Activated T-helper 2 cell treated with anti-CD3 and anti-CD28 coated beads, Interferon-gamma antibody, Interleukin-2, Interleukin-4, amounts not matched to agents 10 μg/mL and 5 μg/mL and 100 μg/mL, durations not matched to agents 14 hours and 24 hours and 36 hours (primary cell): ENCODE data around the gene SCTR. TPM values are rescaled to one million over a fixed set of nuclear protein-coding genes. Genes with fewer than 3 reads are reported as not detected.

Experiments used
- DNase-seq: peaks from one replicate; pipeline ENCODE4 v3.0.0; 2021; ENCODE audit warnings: low spot score
- H3K27ac Mint-ChIP-seq: one replicate; pipeline ENCODE4 v1.8.0; 2021; ENCODE audit warnings: mixed read lengths
- H3K27me3 Mint-ChIP-seq: one replicate; pipeline ENCODE4 v1.8.0; 2021; ENCODE audit warnings: low read depth, mixed read lengths
- H3K36me3 Mint-ChIP-seq: one replicate; pipeline ENCODE4 v1.8.0; 2021; ENCODE audit warnings: low read depth, mixed read lengths
- H3K4me1 Mint-ChIP-seq: one replicate; pipeline ENCODE4 v1.8.0; 2021; ENCODE audit warnings: low read depth, mixed read lengths
- H3K4me3 Mint-ChIP-seq: one replicate; pipeline ENCODE4 v1.8.0; 2021; ENCODE audit warnings: low read depth, mild to moderate bottlenecking, moderate library complexity, mixed read lengths
- H3K9me3 Mint-ChIP-seq: one replicate; pipeline ENCODE4 v1.8.0; 2021; ENCODE audit warnings: mixed read lengths
- intact Hi-C: fragments of 100-400 bp; cut with micrococcal nuclease; formaldehyde crosslinking; loops from one replicate; pipeline ENCODE4 v1.15.1; 2023
- total RNA-seq: library from RNA; stranded (reverse); gene quantifications from 2 replicates; pipeline ENCODE4 v1.2.3, GENCODE V29; 2022

The SCTR gene
- total RNA-seq, 1 donor from 2014 or later, result not detected

DNA sequence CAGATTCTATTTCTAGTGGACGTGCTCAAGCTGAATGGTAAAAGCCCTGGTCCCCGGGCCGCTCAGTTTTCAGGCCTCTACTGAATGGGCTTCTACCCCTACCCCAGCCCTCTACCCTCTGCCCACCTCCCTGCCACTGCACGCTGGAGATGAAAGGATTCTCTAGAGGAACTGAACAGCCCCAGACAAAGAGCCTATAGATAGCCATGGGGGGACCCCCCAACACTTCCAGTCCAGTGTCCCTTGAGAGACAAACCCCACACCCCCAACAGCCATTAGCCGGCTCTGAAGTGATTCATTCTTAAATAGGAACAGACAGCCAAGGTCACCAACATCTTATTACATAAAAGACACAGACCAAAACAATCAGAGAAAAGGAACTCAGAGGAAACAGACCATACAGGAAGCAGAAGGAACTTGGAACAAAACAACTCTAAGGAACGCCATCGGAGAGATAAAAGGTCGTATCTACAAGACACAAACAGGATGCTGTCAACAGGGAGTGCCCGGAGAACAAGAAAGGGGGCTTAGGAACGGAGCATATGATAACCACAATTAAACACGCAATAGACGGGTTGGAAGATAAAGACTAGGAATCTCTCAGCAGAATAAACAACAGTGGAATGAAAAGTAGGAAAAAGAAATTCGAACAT is 69.1 kb downstream of the SCTR start:
- no peaks in the 10 kb centered on the region for H3K9me3 Mint-ChIP-seq
- no peaks in the 10 kb centered on the region for H3K4me1 Mint-ChIP-seq
- peaks cover 14% of the 10 kb centered on the region for H3K27me3 Mint-ChIP-seq
- H3K27ac Mint-ChIP-seq, result no peak overlapping the region
- intact Hi-C loops, result no loop called here
- DNase-seq, result no peak
- H3K4me3 Mint-ChIP-seq, result no peak overlapping the region
- H3K36me3 Mint-ChIP-seq, result no peaks in the 10 kb centered on the region

DNA sequence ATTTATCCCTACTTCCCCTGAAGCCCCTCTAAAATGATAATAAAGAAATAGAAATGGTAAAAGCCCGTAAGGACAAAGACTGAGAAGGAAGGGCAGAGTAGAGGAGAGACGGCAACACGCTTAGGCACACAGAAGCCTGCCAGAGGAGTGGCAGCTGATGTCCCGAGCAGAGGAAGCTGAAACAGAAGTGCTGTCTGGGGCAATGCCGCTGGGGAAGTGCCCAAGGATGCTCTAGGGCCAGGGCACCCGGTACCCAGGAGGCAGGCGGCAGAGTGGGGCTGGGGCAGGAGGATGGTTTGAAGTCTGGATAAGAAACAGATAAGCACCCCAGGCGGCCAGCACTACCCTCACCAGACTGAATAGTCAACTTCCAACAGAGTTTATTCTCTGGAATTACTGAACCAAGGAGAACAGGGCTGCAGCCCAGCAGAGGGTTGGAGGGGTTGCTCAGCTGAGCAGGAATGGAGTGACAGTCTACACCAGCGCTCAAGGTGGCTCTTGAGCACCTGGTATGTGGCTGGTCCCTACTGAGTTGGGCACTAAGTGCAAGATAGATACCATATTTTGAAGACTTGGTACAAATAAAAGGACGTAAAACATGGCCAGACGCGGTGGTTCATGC is 70.2 kb downstream of the SCTR start:
- intact Hi-C loops, result no loop called here
- Mint-ChIP-seq H3K36me3 (no peaks in the 10 kb centered on the region), H3K4me3 (no peak overlapping the region), H3K27me3 (peaks cover 14% of the 10 kb centered on the region), H3K9me3 (no peaks in the 10 kb centered on the region), H3K4me1 (no peaks in the 10 kb centered on the region), H3K27ac (no peak overlapping the region)
- no peak for DNase-seq

DNA sequence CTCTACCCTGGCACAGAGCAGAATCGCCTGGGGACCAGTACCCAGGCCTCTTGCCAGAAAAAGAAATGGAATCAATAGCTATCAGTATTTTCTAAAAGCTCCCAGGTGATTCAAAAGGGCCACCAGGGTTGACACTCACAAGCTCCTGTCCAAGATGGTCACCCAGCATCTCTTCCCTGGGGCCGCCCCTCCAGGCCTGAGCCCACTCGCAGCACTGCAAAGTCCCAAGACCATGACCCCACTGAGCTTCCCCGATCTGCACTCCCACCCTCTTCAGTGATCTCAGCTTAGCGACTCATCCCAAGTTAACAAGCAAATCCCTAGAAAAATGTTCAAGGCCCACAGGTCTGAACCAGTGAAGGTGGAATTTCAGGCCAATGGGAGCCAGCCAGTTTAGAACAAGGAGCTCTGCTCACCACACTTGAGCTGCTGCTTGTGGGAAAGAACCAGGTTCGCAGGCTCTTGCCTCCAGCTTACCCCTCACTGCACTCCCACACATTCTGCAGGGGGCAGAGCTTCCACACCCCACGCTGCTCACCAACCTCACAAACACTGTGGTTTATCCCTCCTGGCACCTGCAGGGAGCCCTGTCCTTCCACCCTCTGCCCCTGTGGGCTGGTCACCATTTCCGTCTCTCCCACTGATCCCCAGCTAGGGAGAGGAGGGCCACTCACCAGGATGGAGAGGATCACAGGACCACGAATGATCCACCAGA is 72.8 kb downstream of the SCTR start:
- Mint-ChIP-seq H3K4me3 (no peak overlapping the region), H3K36me3 (no peaks in the 10 kb centered on the region), H3K27me3 (peaks cover 12% of the 10 kb centered on the region), H3K9me3 (no peaks in the 10 kb centered on the region), H3K4me1 (peaks cover 5% of the 10 kb centered on the region), H3K27ac (no peak overlapping the region)
- no peak for DNase-seq
- intact Hi-C loops, result no loop called here

DNA sequence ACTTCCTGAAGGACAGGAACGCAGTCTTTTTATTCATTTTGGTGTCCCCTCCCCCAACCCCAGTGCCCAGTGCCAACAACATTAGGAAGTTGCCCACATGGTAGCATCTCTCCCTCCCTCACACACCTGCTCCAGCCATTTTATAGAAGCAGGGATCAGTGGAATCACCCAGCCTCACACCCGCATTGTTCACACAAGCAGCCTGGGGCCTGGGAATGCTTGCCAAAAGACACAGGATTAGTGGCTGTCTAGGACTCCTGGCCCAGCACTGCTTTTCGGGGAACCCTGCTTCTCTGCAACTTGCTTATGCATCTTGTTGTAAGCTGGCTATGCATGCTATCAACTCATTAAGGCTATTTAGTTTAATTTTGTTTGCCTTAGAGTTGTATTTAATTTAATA is 74.8 kb downstream of the SCTR start:
- H3K9me3 Mint-ChIP-seq, result no peaks in the 10 kb centered on the region
- intact Hi-C loops, result no loop called here
- peaks cover 5% of the 10 kb centered on the region for H3K4me1 Mint-ChIP-seq
- no peak overlapping the region for H3K27ac Mint-ChIP-seq
- H3K4me3 Mint-ChIP-seq, result no peak overlapping the region
- peaks cover 2% of the 10 kb centered on the region for H3K27me3 Mint-ChIP-seq
- DNase-seq, result no peak
- H3K36me3 Mint-ChIP-seq, result no peaks in the 10 kb centered on the region

DNA sequence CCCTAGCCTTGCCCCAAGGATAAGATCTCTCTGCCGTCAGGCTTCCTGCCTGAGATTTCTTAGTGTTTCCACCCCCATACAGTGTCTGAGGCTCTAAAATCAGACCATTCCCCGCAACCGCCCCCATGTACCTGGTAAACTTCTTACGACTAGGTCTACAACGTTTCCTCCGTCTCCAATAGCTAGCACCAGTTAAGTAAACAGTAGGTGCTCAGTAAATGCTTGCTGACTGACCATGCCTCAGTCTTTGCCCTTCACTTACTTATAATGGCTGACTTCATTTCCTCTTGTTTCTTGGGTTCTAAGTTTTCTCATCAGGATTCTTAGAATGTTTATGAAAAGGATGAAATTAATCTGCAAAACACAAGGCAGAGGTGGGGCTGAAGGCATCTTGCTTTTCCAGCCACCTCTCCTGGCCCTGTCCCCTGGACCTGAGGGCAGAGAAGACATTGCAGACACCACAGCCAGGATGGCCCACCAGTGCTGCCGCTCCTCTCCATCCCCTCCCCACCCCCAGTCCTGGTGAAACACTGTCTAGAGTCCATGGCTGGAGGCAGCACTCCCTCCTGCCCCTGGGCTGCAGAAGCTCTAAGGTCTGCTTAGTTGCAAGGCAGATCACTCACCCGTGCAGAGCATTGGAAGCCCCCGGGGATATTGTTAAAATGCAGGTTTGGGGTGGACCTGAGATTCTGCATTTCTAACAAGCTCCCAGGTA is 75.7 kb downstream of the SCTR start:
- no peak overlapping the region for H3K27ac Mint-ChIP-seq
- H3K27me3 Mint-ChIP-seq, result peaks cover 2% of the 10 kb centered on the region
- peaks cover 5% of the 10 kb centered on the region for H3K4me1 Mint-ChIP-seq
- H3K4me3 Mint-ChIP-seq, result no peak overlapping the region
- intact Hi-C loops, result no loop called here
- no peaks in the 10 kb centered on the region for H3K9me3 Mint-ChIP-seq
- no peak for DNase-seq
- no peaks in the 10 kb centered on the region for H3K36me3 Mint-ChIP-seq

DNA sequence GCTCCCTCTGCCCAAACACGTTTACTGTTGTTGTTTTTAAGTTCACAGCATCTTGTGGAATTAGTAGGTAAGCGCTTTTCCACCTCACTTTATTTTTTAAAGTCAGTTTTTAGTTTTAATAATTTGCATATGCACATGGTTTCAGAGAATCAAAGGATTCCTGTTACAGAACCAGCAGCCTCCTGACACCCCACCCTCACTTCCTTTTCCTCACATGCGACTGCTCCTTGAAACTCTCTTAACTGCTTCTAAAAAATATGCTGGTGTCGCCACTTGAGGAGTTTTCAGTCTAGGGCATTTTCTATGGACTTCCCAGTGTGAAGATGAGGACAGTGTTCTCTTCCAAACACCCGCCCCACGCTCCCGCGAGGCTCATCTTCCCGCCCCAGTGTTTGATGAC is 78.2 kb downstream of the SCTR start:
- intact Hi-C loops, result no loop called here
- DNase-seq, result no peak
- Mint-ChIP-seq H3K36me3 (no peaks in the 10 kb centered on the region), H3K27me3 (peaks cover 2% of the 10 kb centered on the region), H3K27ac (no peak overlapping the region), H3K4me3 (no peak overlapping the region), H3K9me3 (no peaks in the 10 kb centered on the region), H3K4me1 (peaks cover 5% of the 10 kb centered on the region)

DNA sequence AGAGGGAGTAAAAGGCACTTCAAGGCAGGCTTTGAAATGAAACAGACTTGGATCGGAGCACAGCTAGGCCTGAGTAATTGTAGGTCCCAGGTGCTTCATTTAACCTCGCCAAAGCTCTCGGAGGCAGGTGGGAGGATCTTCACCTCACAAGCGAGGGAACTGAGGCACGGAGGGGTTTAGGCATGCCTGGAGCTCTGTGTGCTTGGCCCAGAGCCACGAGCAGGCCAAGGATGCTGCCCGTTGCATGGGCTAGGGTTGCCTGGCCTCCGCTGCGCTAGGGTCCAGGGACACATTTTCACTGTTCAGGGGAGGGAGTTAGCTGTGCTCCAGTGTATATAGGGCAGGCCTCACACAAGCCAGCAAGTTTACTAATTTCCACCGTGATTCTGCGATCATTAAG is 81.4 kb downstream of the SCTR start:
- Mint-ChIP-seq H3K9me3 (no peaks in the 10 kb centered on the region), H3K4me3 (no peak overlapping the region), H3K27me3 (no peaks in the 10 kb centered on the region), H3K27ac (no peak overlapping the region), H3K36me3 (no peaks in the 10 kb centered on the region), H3K4me1 (no peaks in the 10 kb centered on the region)
- intact Hi-C loops, result no loop called here
- DNase-seq, result no peak

DNA sequence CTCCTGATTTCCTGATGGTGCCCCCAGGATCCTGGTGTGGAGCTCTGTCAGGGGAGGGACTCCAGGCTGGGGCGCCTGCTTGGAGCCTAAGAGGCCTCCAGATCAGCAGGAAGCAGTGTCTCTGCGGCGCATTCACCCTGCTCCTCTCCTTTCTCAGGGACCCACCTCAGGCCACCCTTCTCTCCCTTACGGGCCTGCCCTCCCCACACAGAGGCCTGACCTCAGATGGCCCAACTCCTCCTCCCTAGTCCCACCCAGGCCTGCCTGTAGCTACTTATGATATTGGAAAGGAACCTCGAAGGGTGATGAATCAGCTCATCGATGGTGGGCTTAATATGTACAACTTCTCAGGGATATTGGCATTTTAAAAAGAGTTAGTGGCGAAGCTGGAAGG is 82.1 kb downstream of the SCTR start:
- no peak for DNase-seq
- Mint-ChIP-seq H3K4me1 (no peaks in the 10 kb centered on the region), H3K4me3 (no peak overlapping the region), H3K9me3 (no peaks in the 10 kb centered on the region), H3K36me3 (no peaks in the 10 kb centered on the region), H3K27me3 (no peaks in the 10 kb centered on the region), H3K27ac (no peak overlapping the region)
- intact Hi-C loops, result no loop called here

DNA sequence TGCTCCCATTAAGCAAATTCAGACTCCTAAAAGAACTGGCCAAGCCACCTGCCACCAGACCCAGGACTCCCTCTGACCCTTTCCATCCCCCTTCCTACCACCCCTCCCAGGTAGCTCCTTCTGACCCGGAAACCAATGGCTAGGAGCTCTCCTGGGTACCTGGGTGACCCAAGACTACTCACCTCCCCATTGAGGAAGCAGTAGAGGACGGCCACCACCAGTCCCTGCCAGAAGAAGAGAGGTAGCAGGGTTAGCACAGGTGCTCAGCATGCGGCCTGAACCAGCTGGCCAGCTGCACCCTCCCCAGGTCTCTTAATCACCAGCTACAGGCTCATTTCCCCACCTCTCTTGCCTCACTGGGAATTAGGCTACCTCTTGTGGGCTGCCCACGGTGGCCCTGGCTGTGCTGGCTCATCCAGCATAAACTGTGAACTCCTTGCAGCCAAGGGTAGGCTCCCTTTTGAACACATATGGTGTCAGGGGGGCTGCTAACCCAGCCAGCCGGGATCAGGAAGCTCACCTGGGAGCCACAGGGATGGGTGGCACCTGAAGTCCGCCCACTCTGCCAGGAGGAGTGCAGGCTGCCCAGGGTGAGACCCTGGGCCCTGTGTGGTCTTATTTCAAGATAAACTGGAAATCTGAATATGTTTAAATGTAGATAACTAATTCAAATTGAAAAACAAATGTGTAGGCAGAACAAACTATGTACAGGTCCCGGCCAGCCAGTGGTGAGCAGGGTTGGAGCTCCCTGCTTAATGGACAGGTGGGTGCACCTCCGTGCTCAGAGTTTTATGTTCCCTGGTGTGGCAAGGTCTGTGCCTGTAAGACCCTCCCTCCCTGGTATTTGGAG is 82.7 kb downstream of the SCTR start:
- no peak for DNase-seq
- no peaks in the 10 kb centered on the region for H3K27me3 Mint-ChIP-seq
- no peaks in the 10 kb centered on the region for H3K4me1 Mint-ChIP-seq
- H3K4me3 Mint-ChIP-seq, result no peak overlapping the region
- no peaks in the 10 kb centered on the region for H3K36me3 Mint-ChIP-seq
- no peak overlapping the region for H3K27ac Mint-ChIP-seq
- no peaks in the 10 kb centered on the region for H3K9me3 Mint-ChIP-seq
- intact Hi-C loops, result no loop called here

DNA sequence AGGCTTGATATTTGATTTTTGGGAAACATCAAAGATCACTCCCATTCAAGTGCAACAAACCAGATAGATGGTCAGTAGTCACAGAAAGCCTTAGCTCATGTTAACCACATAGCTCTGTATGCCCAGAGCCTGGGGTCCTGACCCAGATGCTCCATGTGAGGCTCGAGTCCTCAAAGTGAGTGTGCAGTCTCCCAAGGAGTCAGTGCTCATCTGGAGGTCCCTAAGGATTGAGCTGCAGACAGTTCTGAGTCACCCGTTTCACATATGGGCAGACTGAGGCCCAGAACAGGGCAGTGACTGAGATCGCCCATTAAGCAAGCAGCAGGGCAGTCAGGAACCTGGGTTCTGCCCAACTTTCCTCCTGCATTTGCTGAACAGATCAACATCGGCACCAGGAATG is 83.4 kb downstream of the SCTR start:
- Mint-ChIP-seq H3K36me3 (no peaks in the 10 kb centered on the region), H3K27ac (no peak overlapping the region), H3K4me3 (no peak overlapping the region), H3K27me3 (no peaks in the 10 kb centered on the region), H3K4me1 (no peaks in the 10 kb centered on the region), H3K9me3 (no peaks in the 10 kb centered on the region)
- no peak for DNase-seq
- intact Hi-C loops, result no loop called here

DNA sequence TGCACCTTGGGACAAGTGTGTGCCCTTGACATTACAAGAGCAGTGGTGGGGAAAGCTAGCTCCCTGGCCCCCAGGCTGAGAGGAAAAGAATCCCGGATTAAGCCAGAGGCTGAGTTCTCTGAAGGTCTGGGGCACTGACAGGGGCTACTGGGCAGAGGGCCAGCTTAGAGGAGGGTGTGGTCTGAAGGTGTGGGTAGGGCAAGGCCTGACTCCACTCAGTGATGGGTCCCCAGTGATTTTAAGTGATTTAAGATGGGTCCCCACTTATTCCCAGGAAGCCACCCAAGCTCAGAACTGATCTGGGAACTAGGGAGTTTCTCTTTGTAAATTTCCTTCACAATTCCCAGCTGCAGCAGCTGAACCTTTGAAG is 83.8 kb downstream of the SCTR start:
- Mint-ChIP-seq H3K36me3 (no peaks in the 10 kb centered on the region), H3K27ac (no peak overlapping the region), H3K27me3 (no peaks in the 10 kb centered on the region), H3K4me1 (no peaks in the 10 kb centered on the region), H3K4me3 (no peak overlapping the region), H3K9me3 (no peaks in the 10 kb centered on the region)
- intact Hi-C loops, result no loop called here
- DNase-seq, result no peak

DNA sequence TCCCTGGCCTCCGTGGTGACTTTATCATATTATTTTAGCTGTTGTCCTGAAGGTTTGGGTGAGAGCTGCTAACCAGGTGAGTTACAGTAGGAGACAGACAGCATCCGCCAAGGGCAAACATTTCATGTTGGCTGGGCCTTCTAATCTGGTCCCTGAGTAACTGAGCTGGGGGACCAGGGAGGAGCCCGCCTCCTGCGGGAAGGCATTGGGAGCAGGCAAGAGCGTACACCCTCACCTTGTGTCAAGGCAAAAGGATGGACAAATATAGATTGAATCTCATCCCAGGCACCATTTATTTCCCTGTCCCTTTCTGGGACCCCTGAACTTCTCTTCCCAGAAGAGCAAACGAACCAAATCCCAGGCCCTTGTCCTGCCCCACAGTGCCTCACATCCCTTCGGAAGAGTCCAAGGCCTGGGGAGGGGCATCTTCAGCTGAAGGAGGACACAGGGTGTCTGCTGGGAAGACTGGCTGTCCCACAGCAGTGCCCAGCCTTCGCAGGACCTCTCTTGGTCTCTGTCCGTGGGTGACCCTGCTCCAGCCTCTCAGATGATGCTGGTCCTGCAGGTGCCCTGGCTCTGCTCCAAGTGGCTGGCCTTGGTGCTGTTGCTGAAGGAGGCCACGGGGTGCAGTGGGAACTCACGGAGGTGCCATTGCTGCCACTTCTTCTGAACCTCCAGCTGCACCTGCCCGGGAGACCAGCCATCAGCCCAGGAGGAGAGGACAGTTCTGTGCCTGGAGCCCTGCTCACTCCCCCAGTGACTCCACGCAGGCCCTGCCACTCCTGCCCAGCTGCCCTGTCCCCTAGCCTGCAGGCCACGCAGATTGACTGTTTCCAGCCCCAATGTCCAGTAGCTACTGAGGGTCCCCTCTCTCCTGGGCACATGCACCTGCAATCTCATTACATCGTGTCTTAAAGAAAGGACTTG is 84.4 kb downstream of the SCTR start:
- H3K36me3 Mint-ChIP-seq, result no peaks in the 10 kb centered on the region
- H3K27ac Mint-ChIP-seq, result no peak overlapping the region
- no peaks in the 10 kb centered on the region for H3K4me1 Mint-ChIP-seq

More for the DNA sequence above, 84.4 kb downstream of the SCTR start:
- Mint-ChIP-seq H3K9me3 (no peaks in the 10 kb centered on the region), H3K4me3 (no peak overlapping the region), H3K27me3 (no peaks in the 10 kb centered on the region)
- no peak for DNase-seq
- intact Hi-C loops, result no loop called here
